Pulmonary artery endothelial cell (primary cell): ENCODE results near the gene PRDM15. TPM values are rescaled to one million over a fixed set of nuclear protein-coding genes. Genes with fewer than 3 reads are reported as not detected.
"Not testable (repeated sequence)": the region's sequence is repeated elsewhere in the genome, so short reads cannot be mapped to it uniquely, and the experiment has no call there.

Experiments used
- DNase-seq: peaks from one replicate; pipeline ENCODE4 v3.0.0-alpha.2; 2011; ENCODE audit warnings: low read depth, low spot score
- total RNA-seq: library from RNA; depleted of rRNA; stranded (reverse); fragments of >200 nt; gene quantifications from 2 replicates; pipeline ENCODE4 v1.2.3, GENCODE V29; 2014

PRDM15 gene
- total RNA-seq, 1 donor from 2014 or later = 5.5 TPM

GRCh38 chr21:41809891-41810596 is 69.1 kb downstream of the PRDM15 start:
- DNase-seq = no peak

- no peak for DNase-seq
Observed at GRCh38 chr21:41808846-41809245, 70.3 kb downstream of the PRDM15 start.

GRCh38 chr21:41808094-41808493 is 71.0 kb downstream of the PRDM15 start:
- DNase-seq = no peak

GRCh38 chr21:41806773-41807172 is 72.4 kb downstream of the PRDM15 start:
- no peak for DNase-seq

- no peak for DNase-seq
Observed at GRCh38 chr21:41805643-41806042, 73.5 kb downstream of the PRDM15 start.

- no peak for DNase-seq
Observed at GRCh38 chr21:41805038-41805437, 74.1 kb downstream of the PRDM15 start.

- DNase-seq = no peak
Observed at GRCh38 chr21:41804381-41804780, 74.8 kb downstream of the PRDM15 start.

GRCh38 chr21:41803316-41803715 is 75.8 kb downstream of the PRDM15 start:
- no peak for DNase-seq

- no peak for DNase-seq
Observed at GRCh38 chr21:41802684-41803083, 76.5 kb downstream of the PRDM15 start.

- no peak for DNase-seq
Observed at GRCh38 chr21:41802198-41802584, 77.0 kb downstream of the PRDM15 start.

- no peak for DNase-seq
Observed at GRCh38 chr21:41801321-41802197, 77.6 kb downstream of the PRDM15 start.

GRCh38 chr21:41800425-41801320 is 78.5 kb downstream of the PRDM15 start:
- DNase-seq = no peak

GRCh38 chr21:41799763-41800162 is 79.4 kb downstream of the PRDM15 start:
- DNase-seq = no peak

- DNase-seq = no peak
Observed at GRCh38 chr21:41798326-41798725, 80.8 kb downstream of the PRDM15 start.

GRCh38 chr21:41796476-41797080 is 82.6 kb downstream of the PRDM15 start:
- no peak for DNase-seq

GRCh38 chr21:41795726-41796125 is 83.4 kb downstream of the PRDM15 start:
- no peak for DNase-seq

- DNase-seq = no peak
Observed at GRCh38 chr21:41794600-41794999, 84.5 kb downstream of the PRDM15 start.

- no peak for DNase-seq
Observed at GRCh38 chr21:41792711-41793110, 86.4 kb downstream of the PRDM15 start.

GRCh38 chr21:41786509-41786987 is 92.6 kb downstream of the PRDM15 start:
- no peak for DNase-seq

GRCh38 chr21:41785262-41785661 is 93.9 kb downstream of the PRDM15 start:
- not testable (repeated sequence) for DNase-seq

GRCh38 chr21:41784456-41785102 is 94.6 kb downstream of the PRDM15 start:
- DNase-seq = no peak
